Measurements from ENCODE around the gene PRRC2B.

Gene PRRC2B

GRCh38 chr9:131405428-131405827 lies 11.5 kb downstream of the PRRC2B start:
- Histone ChIP-seq H3K27ac (peak overlapping the region in 17 of 21 experiments; percentile 2 to 87 (median 60)), H3K4me3 (no peak overlapping the region)

GRCh38 chr9:131405858-131406537 lies 12.1 kb downstream of the PRRC2B start:
- Histone ChIP-seq H3K4me3 (no peak overlapping the region), H3K27ac (peak overlapping the region in 19 of 21 experiments; percentile 2 to 87 (median 51))

GRCh38 chr9:131406563-131407436 lies 12.9 kb downstream of the PRRC2B start:
- Histone ChIP-seq H3K4me3 (peak overlapping the region in 1 of 7 experiments; percentile 8), H3K27ac (peak overlapping the region in 19 of 21 experiments; percentile 2 to 87 (median 52))

- peak overlapping the region in 17 of 21 experiments; percentile 2 to 87 (median 52) for H3K27ac ChIP-seq
- H3K4me3 ChIP-seq, result peak overlapping the region in 1 of 7 experiments; percentile 8
Measured at GRCh38 chr9:131407717-131408195, 13.9 kb downstream of the PRRC2B start.

- peak overlapping the region in 11 of 21 experiments; percentile 3 to 66 (median 33) for H3K27ac ChIP-seq
Measured at GRCh38 chr9:131409458-131409992, 15.6 kb downstream of the PRRC2B start.

GRCh38 chr9:131410044-131410491 lies 16.2 kb downstream of the PRRC2B start:
- peak overlapping the region in 13 of 21 experiments; percentile 3 to 66 (median 50) for H3K27ac ChIP-seq
- H3K4me3 ChIP-seq, result no peak overlapping the region

More at GRCh38 chr9:131409458-131409992, 15.6 kb downstream of the PRRC2B start:
- H3K4me3 ChIP-seq, result no peak overlapping the region

GRCh38 chr9:131411719-131412681 lies 18.1 kb downstream of the PRRC2B start:
- peak overlapping the region in 3 of 21 experiments; percentile 1 to 66 (median 12) for H3K27ac ChIP-seq
- no peak overlapping the region for H3K4me3 ChIP-seq

GRCh38 chr9:131416509-131416908 lies 22.6 kb downstream of the PRRC2B start:
- Histone ChIP-seq H3K4me3 (no peak overlapping the region), H3K27ac (peak overlapping the region in 1 of 21 experiments; percentile 30)

- Histone ChIP-seq H3K4me3 (no peak overlapping the region), H3K27ac (peak overlapping the region in 12 of 21 experiments; percentile 20 to 69 (median 50))
Measured at GRCh38 chr9:131417264-131418142, 23.6 kb downstream of the PRRC2B start.

- peak overlapping the region in 13 of 21 experiments; percentile 4 to 69 (median 46) for H3K27ac ChIP-seq
- H3K4me3 ChIP-seq, result no peak overlapping the region
Measured at GRCh38 chr9:131418143-131419025, 24.5 kb downstream of the PRRC2B start.

GRCh38 chr9:131419026-131419614 lies 25.2 kb downstream of the PRRC2B start:
- Histone ChIP-seq H3K27ac (peak overlapping the region in 7 of 21 experiments; percentile 38 to 69 (median 50)), H3K4me3 (no peak overlapping the region)

- no peak overlapping the region for H3K4me3 ChIP-seq
- peak overlapping the region in 3 of 21 experiments; percentile 15 to 69 (median 60) for H3K27ac ChIP-seq
Measured at GRCh38 chr9:131419716-131420115, 25.8 kb downstream of the PRRC2B start.

- Histone ChIP-seq H3K4me3 (no peak overlapping the region), H3K27ac (peak overlapping the region in 9 of 21 experiments; percentile 3 to 46 (median 26))
Measured at GRCh38 chr9:131420980-131421624, 27.2 kb downstream of the PRRC2B start.

GRCh38 chr9:131421691-131422090 lies 27.8 kb downstream of the PRRC2B start:
- Histone ChIP-seq H3K4me3 (no peak overlapping the region), H3K27ac (peak overlapping the region in 11 of 21 experiments; percentile 7 to 75 (median 31))

GRCh38 chr9:131422241-131422792 lies 28.4 kb downstream of the PRRC2B start:
- Histone ChIP-seq H3K4me3 (no peak overlapping the region), H3K27ac (peak overlapping the region in 15 of 21 experiments; percentile 31 to 75 (median 46))
